HG03280 (cell line): ENCODE data around the gene ZSCAN16.
"Not testable (repeated sequence)": the region's sequence is repeated elsewhere in the genome, so short reads cannot be mapped to it uniquely, and the experiment has no call there.

Experiments used
- ATAC-seq: cut with Tn5 transposase; IDR thresholded peaks from one replicate; pipeline ENCODE4 v1.9.1; 2021; ENCODE audit warnings: mild to moderate bottlenecking, moderate library complexity; ENCODE audit not compliant: unreplicated experiment

The ZSCAN16 gene

GRCh38 chr6:28124350-28124970 lies at the start of gene ZSCAN16:
TSS of gene ZSCAN16 (plus strand) at chr6:28124609. CDS start at chr6:28125444, 835 bp downstream.
- ATAC-seq: peak; percentile 95

GRCh38 chr6:28078050-28078449 lies 46.4 kb upstream of the ZSCAN16 start:
- ATAC-seq: no peak

GRCh38 chr6:28078836-28079235 lies 45.6 kb upstream of the ZSCAN16 start:
- ATAC-seq: no peak

- ATAC-seq: peak; percentile 13
These were observed 44.1 kb upstream of the ZSCAN16 start, which contains the start of gene ZNF165 for GRCh38 chr6:28080381-28080630. TSS of gene ZNF165 (plus strand) at chr6:28080568. CDS start at chr6:28085481, 4,913 bp downstream.

- ATAC-seq: peak; percentile 76
These were observed 43.6 kb upstream of the ZSCAN16 start for GRCh38 chr6:28080631-28081485.

GRCh38 chr6:28081486-28081751 lies 43.0 kb upstream of the ZSCAN16 start:
- peak; percentile 53 for ATAC-seq

GRCh38 chr6:28082939-28083338 lies 41.5 kb upstream of the ZSCAN16 start:
- no peak for ATAC-seq

GRCh38 chr6:28089054-28089453 lies 35.4 kb upstream of the ZSCAN16 start:
- ATAC-seq: no peak

GRCh38 chr6:28090917-28091586 lies 33.4 kb upstream of the ZSCAN16 start:
- no peak for ATAC-seq

- not testable (repeated sequence) for ATAC-seq
These were observed 22.2 kb upstream of the ZSCAN16 start for GRCh38 chr6:28102222-28102621.

GRCh38 chr6:28102699-28103098 lies 21.7 kb upstream of the ZSCAN16 start:
- ATAC-seq: not testable (repeated sequence)

- ATAC-seq: peak; percentile 99
These were observed 19.8 kb upstream of the ZSCAN16 start for GRCh38 chr6:28104392-28105244.

GRCh38 chr6:28105245-28105639 lies 19.2 kb upstream of the ZSCAN16 start:
- no peak for ATAC-seq

- ATAC-seq: no peak
These were observed 16.9 kb upstream of the ZSCAN16 start for GRCh38 chr6:28107506-28107905.

GRCh38 chr6:28111964-28112363 lies 12.4 kb upstream of the ZSCAN16 start:
- no peak for ATAC-seq

GRCh38 chr6:28115799-28116198 lies 8.6 kb upstream of the ZSCAN16 start:
- no peak for ATAC-seq

GRCh38 chr6:28117386-28118050 lies 6.9 kb upstream of the ZSCAN16 start:
- ATAC-seq: no peak

- no peak for ATAC-seq
These were observed 6.2 kb upstream of the ZSCAN16 start for GRCh38 chr6:28118217-28118616.

GRCh38 chr6:28121876-28122275 lies 2.5 kb upstream of the ZSCAN16 start:
- ATAC-seq: no peak

- not testable (repeated sequence) for ATAC-seq
These were observed 2.1 kb upstream of the ZSCAN16 start for GRCh38 chr6:28122283-28122682.

GRCh38 chr6:28124971-28125353 lies 553 bp downstream of the ZSCAN16 start:
- no peak for ATAC-seq
